NB4 (cell line): Measurements from ENCODE around the gene CBFB.

Source experiments
- CTCF ChIP-seq: IDR thresholded peaks from one replicate; pipeline ENCODE4 v1.5.1; 2012; ENCODE audit warnings: low read depth, low read length
- MAX ChIP-seq: IDR thresholded peaks from 2 replicates; pipeline ENCODE4 v1.6.1; 2011; ENCODE audit warnings: low read depth, low read length

- no peak for TF ChIP-seq CTCF
- TF ChIP-seq MAX, result no peak
Measured at GRCh38 chr16:67150047-67150832, 121.3 kb downstream of the CBFB start.
